Neural cell (in vitro differentiated cells): ENCODE measurements around the gene TMOD4. TPM values are rescaled to one million over a fixed set of nuclear protein-coding genes. Genes with fewer than 3 reads are reported as not detected.

Source experiments
- H2AFZ ChIP-seq: fragments of 200-600, 300-800 bp; sonication (generic), shearing (Covaris generic); 2 replicates; pipeline ENCODE4 v1.6.0; 2014; ENCODE audit warnings: low read depth, mild to moderate bottlenecking, antibody characterized with exemption, low read length, moderate library complexity
- H3F3A ChIP-seq: fragments of 200-600 bp; shearing (Covaris generic); 2 replicates; pipeline ENCODE4 v1.6.1; 2016; ENCODE audit warnings: mild to moderate bottlenecking, moderate library complexity, mixed read lengths, antibody characterized with exemption, low read length; ENCODE audit not compliant: insufficient read depth, poor library complexity, severe bottlenecking
- H3K27ac ChIP-seq: fragments of 200-600, 300-800 bp; sonication (generic), shearing (Covaris generic); 2 replicates; pipeline ENCODE4 v1.5.1; 2014; ENCODE audit warnings: mild to moderate bottlenecking, low read length, moderate library complexity
- H3K27me3 ChIP-seq: fragments of 300-800, 200-600 bp; sonication (generic), shearing (Covaris generic); 2 replicates; pipeline ENCODE4 v1.6.0; 2014; ENCODE audit warnings: mild to moderate bottlenecking, low read depth, low read length, moderate library complexity; ENCODE audit not compliant: insufficient read depth
- H3K36me3 ChIP-seq: fragments of 300-800, 200-600 bp; sonication (generic), shearing (Covaris generic); 2 replicates; pipeline ENCODE4 v1.5.1; 2014; ENCODE audit warnings: mild to moderate bottlenecking, antibody characterized with exemption, low read length, moderate library complexity; ENCODE audit not compliant: insufficient read depth
- H3K4me2 ChIP-seq: fragments of 300-800, 200-600 bp; sonication (generic), shearing (Covaris generic); 2 replicates; pipeline ENCODE4 v1.6.0; 2014; ENCODE audit warnings: mild to moderate bottlenecking, low read length
- H3K4me3 ChIP-seq: fragments of 300-800, 200-600 bp; sonication (generic), shearing (Covaris generic); 2 replicates; pipeline ENCODE4 v1.5.1; 2014; ENCODE audit warnings: mild to moderate bottlenecking, low read length, moderate library complexity
- H3K79me2 ChIP-seq: fragments of 200-600 bp; shearing (Covaris generic); replicated peaks from 2 replicates; pipeline ENCODE4 v1.6.0; 2014; ENCODE audit warnings: mild to moderate bottlenecking, low read length, moderate library complexity; ENCODE audit not compliant: insufficient read depth
- H3K9ac ChIP-seq: fragments of 300-800, 200-600 bp; sonication (generic), shearing (Covaris generic); 2 replicates; pipeline ENCODE4 v1.6.1; 2016; ENCODE audit warnings: mild to moderate bottlenecking, low read length, mixed read lengths
- H3K9me2 ChIP-seq: fragments of 200-600 bp; shearing (Covaris generic); 2 replicates; pipeline ENCODE4 v1.6.1; 2016; ENCODE audit warnings: mild to moderate bottlenecking, low read length, mixed read lengths; ENCODE audit not compliant: insufficient read depth
- H3K9me3 ChIP-seq: fragments of 200-600, 300-800 bp; sonication (generic), shearing (Covaris generic); 2 replicates; pipeline ENCODE4 v1.6.1; 2016; ENCODE audit warnings: mild to moderate bottlenecking, mixed run types, low read length, moderate library complexity, mixed read lengths
- H4K20me1 ChIP-seq: fragments of 200-600 bp; shearing (Covaris generic); 2 replicates; pipeline ENCODE4 v1.6.1; 2016; ENCODE audit warnings: mild to moderate bottlenecking, mixed run types; ENCODE audit not compliant: insufficient read depth
- CTCF ChIP-seq: fragments of 450-650 bp; IDR thresholded peaks from 2 replicates; pipeline ENCODE4 v1.5.1; 2014; ENCODE audit warnings: antibody characterized with exemption, mild to moderate bottlenecking, moderate library complexity; ENCODE audit not compliant: poor library complexity, severe bottlenecking
- EZH2 ChIP-seq: fragments of 200-600, 300-800 bp; shearing (Covaris generic), sonication (generic); IDR thresholded peaks from 2 replicates; pipeline ENCODE4 v1.6.1; 2014; ENCODE audit warnings: antibody characterized with exemption, low read length, borderline replicate concordance, mild to moderate bottlenecking; ENCODE audit not compliant: insufficient read depth, poor library complexity, severe bottlenecking
- MXI1 ChIP-seq: fragments of 450-650 bp; conservative IDR thresholded peaks from 2 replicates; pipeline ENCODE4 v1.6.1; 2014; ENCODE audit warnings: antibody characterized with exemption, mild to moderate bottlenecking; ENCODE audit not compliant: poor library complexity, severe bottlenecking
- REST ChIP-seq: IDR thresholded peaks from 2 replicates; pipeline ENCODE4 v1.6.1; 2012; ENCODE audit warnings: borderline replicate concordance
- SMC3 ChIP-seq: fragments of 450-650 bp; conservative IDR thresholded peaks from 2 replicates; pipeline ENCODE4 v1.6.1; 2014; ENCODE audit warnings: antibody characterized with exemption, mild to moderate bottlenecking, moderate library complexity; ENCODE audit not compliant: poor library complexity
- TAF1 ChIP-seq: IDR thresholded peaks from 2 replicates; pipeline ENCODE4 v1.6.1; 2012; ENCODE audit warnings: low read depth
- polyA plus RNA-seq: library from polyadenylated mRNA; depleted of rRNA; stranded (reverse); fragments of >200 nt; gene quantifications from 2 replicates; pipeline ENCODE4 v1.2.3, GENCODE V29; 2014

The TMOD4 gene
- polyA plus RNA-seq, 1 donor from 2014 or later: not detected

GRCh38 chr1:151124763-151125403, 50.9 kb downstream of the TMOD4 start:
- no peaks in the 10 kb centered on the region for H4K20me1 ChIP-seq
- H3K4me2 ChIP-seq: no peak overlapping the region
- H3K36me3 ChIP-seq: no peaks in the 10 kb centered on the region
- no peak overlapping the region for H3K9ac ChIP-seq
- H3K27me3 ChIP-seq: no peaks in the 10 kb centered on the region
- no peaks in the 10 kb centered on the region for H3K9me2 ChIP-seq
- no peak overlapping the region for H2AFZ ChIP-seq
- H3K79me2 ChIP-seq: no peaks in the 10 kb centered on the region
- no peaks in the 10 kb centered on the region for H3K9me3 ChIP-seq
- TF ChIP-seq REST: no peak
- no peak for TF ChIP-seq MXI1
- no peak for TF ChIP-seq EZH2
- TF ChIP-seq SMC3: no peak
- no peak for TF ChIP-seq TAF1
- TF ChIP-seq CTCF: no peak
- H3K4me3 ChIP-seq: no peak overlapping the region
- H3F3A ChIP-seq: no peaks in the 10 kb centered on the region
- H3K27ac ChIP-seq: no peak overlapping the region

Other genes starting within 250 kb of the TMOD4 start
- 39.1 and 51.1 TPM in 2 replicates for gene SETDB1, start 249.6 kb downstream of the TMOD4 start, polyA plus RNA-seq
- gene CERS2, start 201.1 kb downstream of the TMOD4 start, polyA plus RNA-seq: 39.1 and 49.7 TPM in 2 replicates
- gene ANXA9, start 193.7 kb downstream of the TMOD4 start, polyA plus RNA-seq: not detected in 2 replicates
- 16.1 and 25.2 TPM in 2 replicates for gene MINDY1, start 169.1 kb downstream of the TMOD4 start, polyA plus RNA-seq
- 25.7 and 32.2 TPM in 2 replicates for gene PRUNE1, start 167.5 kb downstream of the TMOD4 start, polyA plus RNA-seq
- gene BNIPL, start 139.4 kb downstream of the TMOD4 start, polyA plus RNA-seq: 0.16 and 0.33 TPM in 2 replicates
- 0.87 and 1.2 TPM in 2 replicates for gene C1orf56, start 128.2 kb downstream of the TMOD4 start, polyA plus RNA-seq
- gene CDC42SE1, start 116.4 kb downstream of the TMOD4 start, polyA plus RNA-seq: 102 and 107 TPM in 2 replicates
- 131 and 142 TPM in 2 replicates for gene MLLT11, start 115.6 kb downstream of the TMOD4 start, polyA plus RNA-seq
- 3.0 and 4.1 TPM in 2 replicates for gene GABPB2, start 105.2 kb downstream of the TMOD4 start, polyA plus RNA-seq
- gene SEMA6C, start 29.4 kb downstream of the TMOD4 start, polyA plus RNA-seq: 32.5 and 39.3 TPM in 2 replicates
- gene TNFAIP8L2, start 19.3 kb downstream of the TMOD4 start, polyA plus RNA-seq: not detected in 2 replicates
- gene LYSMD1, start 10.1 kb downstream of the TMOD4 start, polyA plus RNA-seq: 13.3 and 16.0 TPM in 2 replicates
- gene SCNM1, start 9.8 kb downstream of the TMOD4 start, polyA plus RNA-seq: 91.1 and 106 TPM in 2 replicates
- 232 and 275 TPM in 2 replicates for gene VPS72, start 14.2 kb upstream of the TMOD4 start, polyA plus RNA-seq
- gene PIP5K1A, start 22.6 kb upstream of the TMOD4 start, polyA plus RNA-seq: 66.0 and 66.4 TPM in 2 replicates
- gene PSMD4, start 78.8 kb upstream of the TMOD4 start, polyA plus RNA-seq: 341 and 364 TPM in 2 replicates
- 6.2 and 6.9 TPM in 2 replicates for gene ZNF687, start 106.3 kb upstream of the TMOD4 start, polyA plus RNA-seq
- 22.8 and 25.8 TPM in 2 replicates for gene PI4KB, start 151.4 kb upstream of the TMOD4 start, polyA plus RNA-seq
- gene RFX5, start 171.3 kb upstream of the TMOD4 start, polyA plus RNA-seq: 36.7 and 56.2 TPM in 2 replicates
- gene SELENBP1, start 196.7 kb upstream of the TMOD4 start, polyA plus RNA-seq: not detected in 2 replicates
- 695 and 729 TPM in 2 replicates for gene PSMB4, start 223.6 kb upstream of the TMOD4 start, polyA plus RNA-seq